ENCODE measurements around the gene CD63.

DNA sequence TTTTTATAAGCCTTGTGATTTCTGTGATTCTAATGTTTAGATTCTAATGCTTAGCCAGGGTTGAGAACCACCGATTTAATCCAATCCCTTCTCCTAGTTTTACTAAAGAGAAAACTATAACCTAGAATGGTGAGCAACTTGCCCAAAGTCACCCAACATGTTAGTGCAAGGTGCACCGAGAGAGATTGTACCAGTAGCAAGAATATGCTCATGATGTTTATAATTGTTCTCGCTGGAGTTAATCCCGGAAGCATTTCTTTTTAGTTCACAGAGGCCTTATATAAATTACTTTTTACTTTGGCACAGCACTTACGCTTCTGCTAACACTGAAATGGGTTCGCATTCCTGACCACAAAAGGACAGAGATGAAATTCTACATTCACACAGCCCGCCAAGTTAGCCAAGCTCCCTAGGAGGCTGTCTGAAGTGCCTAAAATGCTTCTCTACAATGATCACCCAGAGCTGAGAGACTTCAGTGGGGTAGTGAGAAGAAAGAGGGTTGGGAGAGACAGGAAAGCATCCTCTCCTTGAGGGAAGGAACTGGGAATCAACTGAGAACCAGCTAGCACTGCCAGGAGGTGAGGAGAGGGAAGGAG, 13.5 kb downstream of the CD63 start:
- TF ChIP-seq CTCF (conservative IDR thresholded peaks at IDR 0.05 in 1 of 2, IDR thresholded peaks at IDR 0.05 in 1 of 2; ENCODE audit: low read depth in 1 of 2, low read length in 2 of 2) (no peak), EZH2 (IDR thresholded peaks at IDR 0.05; ENCODE audit: low read length, missing control alignments) (no peak)
